Esophagus squamous epithelium (tissue), 4 donors: ENCODE results near the gene TRAT1.

Experiments used
- POLR2A ChIP-seq, 4 donors: fragments of 450-650 bp; IDR thresholded peaks; one replicate each; pipeline ENCODE4 v1.6.1; 2017; ENCODE audit warnings: antibody characterized with exemption in 4 of 4, mild to moderate bottlenecking in 4 of 4, moderate library complexity in 3 of 4
- TF ChIP-seq, protein P1 (sequence below), 6 experiments: fragments of 450-650 bp in 4 of 6; fragments of 200-600 bp in 2 of 6; sonication (generic) in 2 of 6; IDR thresholded peaks; one replicate each; pipeline ENCODE4 v1.5.1; 2016 to 2019; ENCODE audit warnings: antibody characterized with exemption in 6 of 6, mild to moderate bottlenecking in 4 of 6, moderate library complexity in 4 of 6

DNA sequence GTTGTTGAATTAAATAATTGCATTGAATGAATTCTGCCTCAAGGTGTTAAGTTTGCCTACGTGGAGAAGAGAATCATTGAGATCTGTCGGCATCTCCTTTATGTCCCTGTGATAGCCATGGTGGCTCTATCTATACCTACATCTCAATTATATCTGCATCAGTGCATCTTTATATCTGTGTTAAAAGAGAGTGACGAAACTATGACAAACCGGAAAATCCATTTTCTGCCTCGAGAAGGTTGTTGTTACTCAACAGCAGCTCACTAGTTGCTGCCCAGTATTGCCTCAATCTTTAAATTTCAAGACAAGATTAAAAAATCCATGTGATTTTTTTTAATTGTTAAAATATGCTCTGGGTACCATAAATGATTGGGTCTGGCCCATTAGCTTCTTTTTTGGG is 72.4 kb downstream of the TRAT1 start:
- TF ChIP-seq POLR2A (IDR thresholded peaks at IDR 0.05), result no peak
- TF ChIP-seq, protein P1, sequence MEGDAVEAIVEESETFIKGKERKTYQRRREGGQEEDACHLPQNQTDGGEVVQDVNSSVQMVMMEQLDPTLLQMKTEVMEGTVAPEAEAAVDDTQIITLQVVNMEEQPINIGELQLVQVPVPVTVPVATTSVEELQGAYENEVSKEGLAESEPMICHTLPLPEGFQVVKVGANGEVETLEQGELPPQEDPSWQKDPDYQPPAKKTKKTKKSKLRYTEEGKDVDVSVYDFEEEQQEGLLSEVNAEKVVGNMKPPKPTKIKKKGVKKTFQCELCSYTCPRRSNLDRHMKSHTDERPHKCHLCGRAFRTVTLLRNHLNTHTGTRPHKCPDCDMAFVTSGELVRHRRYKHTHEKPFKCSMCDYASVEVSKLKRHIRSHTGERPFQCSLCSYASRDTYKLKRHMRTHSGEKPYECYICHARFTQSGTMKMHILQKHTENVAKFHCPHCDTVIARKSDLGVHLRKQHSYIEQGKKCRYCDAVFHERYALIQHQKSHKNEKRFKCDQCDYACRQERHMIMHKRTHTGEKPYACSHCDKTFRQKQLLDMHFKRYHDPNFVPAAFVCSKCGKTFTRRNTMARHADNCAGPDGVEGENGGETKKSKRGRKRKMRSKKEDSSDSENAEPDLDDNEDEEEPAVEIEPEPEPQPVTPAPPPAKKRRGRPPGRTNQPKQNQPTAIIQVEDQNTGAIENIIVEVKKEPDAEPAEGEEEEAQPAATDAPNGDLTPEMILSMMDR (IDR thresholded peaks at IDR 0.05), result no peak
